ENCODE results near the gene MOBP. TPM values are rescaled to one million over a fixed set of nuclear protein-coding genes. Genes with fewer than 3 reads are reported as not detected.

Gene MOBP
- total RNA-seq, 1 experiment from 2014 or later = not detected

GRCh38 chr3:39447637-39448483 lies 19.6 kb upstream of the MOBP start:
- peak overlapping the region; percentile 35; the same call in 1 of the 2 replicates for H3K4me2 ChIP-seq (ENCODE audit: low read length)
- BruUV-seq (replicated peaks) = no TSS peak

DNA sequence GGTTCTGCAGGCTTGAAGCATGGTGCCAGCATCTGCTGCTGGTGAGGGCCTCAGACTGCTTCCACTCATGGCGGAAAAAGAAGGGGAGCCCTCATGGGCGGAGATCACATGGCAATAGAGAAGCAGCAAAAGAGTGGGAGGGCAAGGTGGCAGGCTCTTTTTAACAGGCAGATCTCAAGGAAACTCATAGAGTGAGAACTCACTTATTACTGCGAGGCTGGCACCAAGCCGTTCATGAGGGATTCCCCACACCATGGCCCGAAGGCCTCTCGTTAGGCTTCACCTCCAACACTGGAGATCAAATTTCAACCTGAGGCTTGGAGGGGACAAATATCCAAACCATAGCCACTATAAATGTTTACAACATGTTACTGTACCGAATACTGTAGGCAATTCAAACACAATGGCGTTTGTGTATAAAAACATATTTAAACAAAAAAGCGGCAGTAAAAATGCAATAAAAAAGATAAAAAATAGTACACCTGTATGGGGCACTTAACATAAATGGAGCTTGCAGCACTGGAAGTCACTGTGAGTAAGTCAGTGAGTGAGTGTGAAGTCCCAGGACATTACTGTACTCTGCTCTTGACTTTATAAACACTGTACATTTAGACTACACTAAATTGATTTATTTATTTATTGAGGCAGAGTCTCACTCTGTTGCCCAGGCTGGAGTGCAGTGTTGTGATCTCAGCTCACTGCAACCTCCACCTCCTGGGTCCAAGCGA lies 18.8 kb upstream of the MOBP start:
- H3F3A ChIP-seq (ENCODE audit: low read length, unreplicated experiment) = no peaks in the 10 kb centered on the region
- no peaks in the 10 kb centered on the region for H3K79me2 ChIP-seq (ENCODE audit: low read length)
- CTCF ChIA-PET = no interaction called here
- H4K20me1 ChIP-seq (ENCODE audit: low read length) = no peaks in the 10 kb centered on the region
- ATAC-seq = peak; percentile 39
- intact Hi-C loops (cut with micrococcal nuclease) = loop anchor here (1.0 to 5.0 kb wide), 3 partner anchors 32 to 729 kb away; no protein-coding TSS in a partner anchor
- peaks cover 17% of the 10 kb centered on the region; the same call in 1 of the 2 replicates for H3K27me3 ChIP-seq (ENCODE audit: low read length)
- H3K9me2 ChIP-seq (replicated peaks; ENCODE audit: low read length) = no peaks in the 10 kb centered on the region
- H2AFZ ChIP-seq (ENCODE audit: low read length) = no peak overlapping the region
- no peaks in the 10 kb centered on the region for H3K9me3 ChIP-seq (ENCODE audit: low read length)
- H3K9ac ChIP-seq (ENCODE audit: low read length) = no peak overlapping the region
- DNase-seq = no peak
- no peak overlapping the region for H3K27ac ChIP-seq (ENCODE audit: low read length)
- BruUV-seq (replicated peaks) = no TSS peak
- H3K4me2 ChIP-seq (ENCODE audit: low read length) = no peak overlapping the region
- no peak overlapping the region for H3K4me3 ChIP-seq (ENCODE audit: low read length)
- TF ChIP-seq EZH2 (IDR thresholded peaks at IDR 0.05; ENCODE audit: low read length, unreplicated experiment) = no peak
- no peak for TF ChIP-seq EZH2phosphoT487 (IDR thresholded peaks at IDR 0.05; ENCODE audit: borderline replicate concordance, low read length)
- TF ChIP-seq, protein P1, sequence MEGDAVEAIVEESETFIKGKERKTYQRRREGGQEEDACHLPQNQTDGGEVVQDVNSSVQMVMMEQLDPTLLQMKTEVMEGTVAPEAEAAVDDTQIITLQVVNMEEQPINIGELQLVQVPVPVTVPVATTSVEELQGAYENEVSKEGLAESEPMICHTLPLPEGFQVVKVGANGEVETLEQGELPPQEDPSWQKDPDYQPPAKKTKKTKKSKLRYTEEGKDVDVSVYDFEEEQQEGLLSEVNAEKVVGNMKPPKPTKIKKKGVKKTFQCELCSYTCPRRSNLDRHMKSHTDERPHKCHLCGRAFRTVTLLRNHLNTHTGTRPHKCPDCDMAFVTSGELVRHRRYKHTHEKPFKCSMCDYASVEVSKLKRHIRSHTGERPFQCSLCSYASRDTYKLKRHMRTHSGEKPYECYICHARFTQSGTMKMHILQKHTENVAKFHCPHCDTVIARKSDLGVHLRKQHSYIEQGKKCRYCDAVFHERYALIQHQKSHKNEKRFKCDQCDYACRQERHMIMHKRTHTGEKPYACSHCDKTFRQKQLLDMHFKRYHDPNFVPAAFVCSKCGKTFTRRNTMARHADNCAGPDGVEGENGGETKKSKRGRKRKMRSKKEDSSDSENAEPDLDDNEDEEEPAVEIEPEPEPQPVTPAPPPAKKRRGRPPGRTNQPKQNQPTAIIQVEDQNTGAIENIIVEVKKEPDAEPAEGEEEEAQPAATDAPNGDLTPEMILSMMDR (conservative IDR thresholded peaks at IDR 0.05; ENCODE audit: low read depth, low read length) = no peak
- no peaks in the 10 kb centered on the region for H3K36me3 ChIP-seq (ENCODE audit: low read depth, low read length)
- peaks cover 7% of the 10 kb centered on the region; the same call in 1 of the 2 replicates for H3K4me1 ChIP-seq (ENCODE audit: insufficient read depth, low read length)
- POLR2A ChIA-PET (ENCODE audit: unreplicated experiment) = no interaction called here

More at GRCh38 chr3:39447637-39448483, 19.6 kb upstream of the MOBP start:
- peaks cover 10% of the 10 kb centered on the region; the same call in 1 of the 2 replicates for H3K27me3 ChIP-seq (ENCODE audit: low read length)
- ATAC-seq = peak; percentile 95
- peak; percentile 93 for DNase-seq
- H2AFZ ChIP-seq (ENCODE audit: low read length) = 0 out of 2 replicates have a peak overlapping the region, but pooled peaks have one; percentile 34
- TF ChIP-seq EZH2 (IDR thresholded peaks at IDR 0.05; ENCODE audit: low read length, unreplicated experiment) = no peak
- no peak for TF ChIP-seq EZH2phosphoT487 (IDR thresholded peaks at IDR 0.05; ENCODE audit: borderline replicate concordance, low read length)
- TF ChIP-seq, protein P1 (conservative IDR thresholded peaks at IDR 0.05; ENCODE audit: low read depth, low read length) = peak; percentile 97
- ChIA-PET POLR2A (ENCODE audit: unreplicated experiment) (no interaction called here), CTCF (interaction anchor here (0.5 to 0.8 kb wide), 2 partner anchors 31 to 32 kb away, joined by 3 to 11 read pairs; no protein-coding TSS in a partner anchor)
- no peaks in the 10 kb centered on the region for H4K20me1 ChIP-seq (ENCODE audit: low read length)
- intact Hi-C loops (cut with micrococcal nuclease) = loop anchor here (1.0 to 5.0 kb wide), 3 partner anchors 31 to 729 kb away; no protein-coding TSS in a partner anchor
- H3K79me2 ChIP-seq (ENCODE audit: low read length) = no peaks in the 10 kb centered on the region
- no peak overlapping the region for H3K27ac ChIP-seq (ENCODE audit: low read length)
- H3K9me2 ChIP-seq (replicated peaks; ENCODE audit: low read length) = no peaks in the 10 kb centered on the region
- H3K9ac ChIP-seq (ENCODE audit: low read length) = no peak overlapping the region
- no peaks in the 10 kb centered on the region for H3F3A ChIP-seq (ENCODE audit: low read length, unreplicated experiment)
- no peaks in the 10 kb centered on the region for H3K36me3 ChIP-seq (ENCODE audit: low read depth, low read length)
- peaks cover 7% of the 10 kb centered on the region; the same call in 1 of the 2 replicates for H3K4me1 ChIP-seq (ENCODE audit: insufficient read depth, low read length)
- H3K4me3 ChIP-seq (ENCODE audit: low read length) = no peak overlapping the region
- no peaks in the 10 kb centered on the region for H3K9me3 ChIP-seq (ENCODE audit: low read length)

Data from PC-3 (cell line).